Osteocyte (in vitro differentiated cells): ENCODE data around the gene ANKRD13D. TPM values are rescaled to one million over a fixed set of nuclear protein-coding genes. Genes with fewer than 3 reads are reported as not detected.

Experiments used
- total RNA-seq: library from RNA; stranded (reverse); gene quantifications from 2 replicates; pipeline ENCODE4 v1.2.1, GENCODE V29; 2021

The ANKRD13D gene
- total RNA-seq, 1 donor from 2014 or later = 56.2 TPM

Other genes with a start within 250 kb of the ANKRD13D start
- gene RHOD, start 232.5 kb upstream of the ANKRD13D start, total RNA-seq = 9.3 and 9.4 TPM in 2 replicates
- 62.9 and 64.8 TPM in 2 replicates for gene KDM2A, start 170.0 kb upstream of the ANKRD13D start, total RNA-seq
- 41.5 and 45.0 TPM in 2 replicates for gene GRK2, start 22.8 kb upstream of the ANKRD13D start, total RNA-seq
- gene SSH3, start 14.2 kb downstream of the ANKRD13D start, total RNA-seq = 28.5 and 28.6 TPM in 2 replicates
- gene POLD4, start 64.2 kb downstream of the ANKRD13D start, total RNA-seq = 53.2 and 64.0 TPM in 2 replicates
- 7.2 and 7.8 TPM in 2 replicates for gene CLCF1, start 84.3 kb downstream of the ANKRD13D start, total RNA-seq
- 18.5 TPM in 2 replicates for gene RAD9A, start 102.7 kb downstream of the ANKRD13D start, total RNA-seq
- gene PPP1CA, start 112.6 kb downstream of the ANKRD13D start, total RNA-seq = 132 and 140 TPM in 2 replicates
- not detected in 2 replicates for gene TBC1D10C, start 114.8 kb downstream of the ANKRD13D start, total RNA-seq
- gene CARNS1, start 126.4 kb downstream of the ANKRD13D start, total RNA-seq = 0.24 and 0.27 TPM in 2 replicates
- 42.7 and 49.5 TPM in 2 replicates for gene RPS6KB2, start 139.2 kb downstream of the ANKRD13D start, total RNA-seq
- 0.89 and 1.2 TPM in 2 replicates for gene PTPRCAP, start 148.4 kb downstream of the ANKRD13D start, total RNA-seq
- gene CORO1B, start 154.2 kb downstream of the ANKRD13D start, total RNA-seq = 114 and 116 TPM in 2 replicates
- gene GPR152, start 163.4 kb downstream of the ANKRD13D start, total RNA-seq = not detected in 2 replicates
- gene CABP4, start 166.1 kb downstream of the ANKRD13D start, total RNA-seq = 0.35 TPM in 1 of 2 replicates, not detected in the other
- 51.4 and 54.5 TPM in 2 replicates for gene TMEM134, start 179.9 kb downstream of the ANKRD13D start, total RNA-seq
- 76.5 and 79.9 TPM in 2 replicates for gene AIP, start 193.7 kb downstream of the ANKRD13D start, total RNA-seq
- 46.7 and 46.9 TPM in 2 replicates for gene PITPNM1, start 216.1 kb downstream of the ANKRD13D start, total RNA-seq
- 32.2 and 37.4 TPM in 2 replicates for gene CDK2AP2, start 218.9 kb downstream of the ANKRD13D start, total RNA-seq
- not detected in 2 replicates for gene CABP2, start 234.1 kb downstream of the ANKRD13D start, total RNA-seq